ENCODE data around the gene CD44. TPM values are rescaled to one million over a fixed set of nuclear protein-coding genes. Genes with fewer than 3 reads are reported as not detected.

CD44 gene
- total and polyA plus RNA-seq, 9 donors, result 8.3 to 330 (median 26.0) TPM

GRCh38 chr11:35100013-35100383 lies 39.0 kb upstream of the CD44 start:
- 17 to 21% (median 17%) methylated on average over 6 of the region's 6 CpGs for WGBS, 3 donors
- intact Hi-C loops (cut with DNase I), result no loop called here
- H3K4me3 ChIP-seq, result no peak overlapping the region
- H3K4me1 ChIP-seq (ENCODE audit: insufficient read depth), result no peaks in the 10 kb centered on the region
- H3K27me3 ChIP-seq, result no peaks in the 10 kb centered on the region
- no peaks in the 10 kb centered on the region for H3K9me3 ChIP-seq
- H3K27ac ChIP-seq, result no peak overlapping the region
- H3K36me3 ChIP-seq, result no peaks in the 10 kb centered on the region
- no peak for TF ChIP-seq POLR2A (IDR thresholded peaks at IDR 0.05)
- no peak for DNase-seq

GRCh38 chr11:35101223-35101622 lies 37.7 kb upstream of the CD44 start:
- Histone ChIP-seq H3K27me3 (no peaks in the 10 kb centered on the region), H3K27ac (no peak overlapping the region), H3K9me3 (no peaks in the 10 kb centered on the region), H3K4me3 (no peak overlapping the region), H3K36me3 (no peaks in the 10 kb centered on the region), H3K4me1 (ENCODE audit: insufficient read depth) (no peaks in the 10 kb centered on the region)
- intact Hi-C loops (cut with DNase I), result no loop called here
- DNase-seq, result no peak
- WGBS, 3 donors, result 89 to 95% (median 90%) methylated on average over 3 of the region's 3 CpGs
- TF ChIP-seq EP300 (IDR thresholded peaks at IDR 0.05) (no peak), POLR2A (IDR thresholded peaks at IDR 0.05) (no peak), CTCF (IDR thresholded peaks at IDR 0.05) (no peak)

GRCh38 chr11:35102267-35102666 lies 36.7 kb upstream of the CD44 start:
- Histone ChIP-seq H3K4me3 (no peak overlapping the region), H3K27ac (no peak overlapping the region), H3K4me1 (ENCODE audit: insufficient read depth) (no peaks in the 10 kb centered on the region), H3K27me3 (no peaks in the 10 kb centered on the region), H3K36me3 (no peaks in the 10 kb centered on the region), H3K9me3 (no peaks in the 10 kb centered on the region)
- 38 to 46% (median 43%) methylated on average over 2 of the region's 2 CpGs for WGBS, 3 donors
- no peak for TF ChIP-seq EP300 (IDR thresholded peaks at IDR 0.05)
- TF ChIP-seq CTCF (IDR thresholded peaks at IDR 0.05), result no peak
- TF ChIP-seq POLR2A (IDR thresholded peaks at IDR 0.05), result no peak
- intact Hi-C loops (cut with DNase I), result no loop called here
- DNase-seq, result no peak

GRCh38 chr11:35103366-35104208 lies 35.4 kb upstream of the CD44 start:
- 96 to 97% (median 96%) methylated on average over 6 of the region's 6 CpGs for WGBS, 3 donors
- Histone ChIP-seq H3K4me1 (ENCODE audit: insufficient read depth) (no peaks in the 10 kb centered on the region), H3K27me3 (no peaks in the 10 kb centered on the region), H3K36me3 (no peaks in the 10 kb centered on the region), H3K27ac (no peak overlapping the region), H3K4me3 (no peak overlapping the region), H3K9me3 (no peaks in the 10 kb centered on the region)
- no peak for TF ChIP-seq CTCF (IDR thresholded peaks at IDR 0.05)
- no peak for TF ChIP-seq POLR2A (IDR thresholded peaks at IDR 0.05)
- intact Hi-C loops (cut with DNase I), result no loop called here
- no peak for DNase-seq

GRCh38 chr11:35104655-35105054 lies 34.3 kb upstream of the CD44 start:
- Histone ChIP-seq H3K36me3 (no peaks in the 10 kb centered on the region), H3K9me3 (no peaks in the 10 kb centered on the region), H3K4me3 (no peak overlapping the region), H3K27ac (no peak overlapping the region), H3K4me1 (ENCODE audit: insufficient read depth) (no peaks in the 10 kb centered on the region), H3K27me3 (no peaks in the 10 kb centered on the region)
- no peak for DNase-seq
- intact Hi-C loops (cut with DNase I), result no loop called here
- WGBS, 3 donors, result 90 to 97% (median 96%) methylated on average over 2 of the region's 2 CpGs
- TF ChIP-seq CTCF (IDR thresholded peaks at IDR 0.05), result no peak
- TF ChIP-seq POLR2A (IDR thresholded peaks at IDR 0.05), result no peak
- no peak for TF ChIP-seq EP300 (IDR thresholded peaks at IDR 0.05)

Data from ovary (tissue), 9 donors.